SU-DHL-6 (cell line): Measurements from ENCODE around the gene SMIM38.

Source experiments
- H2AFZ ChIP-seq: fragments of 200-600 bp; sonication (generic); 2 replicates; pipeline ENCODE4 v1.6.1; 2014; ENCODE audit warnings: low read depth, mild to moderate bottlenecking, moderate library complexity, mixed read lengths, antibody characterized with exemption, low read length; ENCODE audit not compliant: severe bottlenecking
- H3F3A ChIP-seq: fragments of 200-600 bp; shearing (Covaris generic); 2 replicates; pipeline ENCODE4 v1.6.0; 2016; ENCODE audit warnings: antibody characterized with exemption, mild to moderate bottlenecking; ENCODE audit not compliant: insufficient read depth
- H3K27ac ChIP-seq: fragments of 200-600 bp; sonication (generic); 2 replicates; pipeline ENCODE4 v1.5.1; 2016; ENCODE audit warnings: low read depth, mild to moderate bottlenecking, low read length, moderate library complexity, mixed read lengths
- H3K27me3 ChIP-seq: fragments of 200-600 bp; sonication (generic), shearing (Covaris generic); 2 replicates; pipeline ENCODE4 v1.6.0; 2014; ENCODE audit warnings: mild to moderate bottlenecking, low read length
- H3K36me3 ChIP-seq: fragments of 200-600 bp; sonication (generic); 2 replicates; pipeline ENCODE4 v1.6.1; 2014; ENCODE audit warnings: mild to moderate bottlenecking, low read length, mixed read lengths
- H3K4me2 ChIP-seq: fragments of 300-600, 200-600 bp; shearing (Covaris generic), sonication (generic); 2 replicates; pipeline ENCODE4 v1.6.0; 2014; ENCODE audit warnings: low read length, low read depth, mild to moderate bottlenecking; ENCODE audit not compliant: poor library complexity, severe bottlenecking
- H3K4me3 ChIP-seq: fragments of 200-600 bp; sonication (generic); 2 replicates; pipeline ENCODE4 v1.5.1; 2014; ENCODE audit warnings: antibody characterized with exemption, low read length, mild to moderate bottlenecking, mixed read lengths; ENCODE audit not compliant: insufficient read depth, poor library complexity, severe bottlenecking
- H3K79me2 ChIP-seq: fragments of 200-600 bp; sonication (generic); 2 replicates; pipeline ENCODE4 v1.6.1; 2014; ENCODE audit warnings: mild to moderate bottlenecking, low read length, moderate library complexity; ENCODE audit not compliant: insufficient read depth
- H3K9ac ChIP-seq: fragments of 200-600 bp; sonication (generic); 2 replicates; pipeline ENCODE4 v1.7.0; 2014; ENCODE audit warnings: mild to moderate bottlenecking, low read length
- H3K9me2 ChIP-seq: fragments of 200-600 bp; sonication (generic); replicated peaks from 2 replicates; pipeline ENCODE4 v1.6.1; 2014; ENCODE audit warnings: low read length; ENCODE audit not compliant: insufficient read depth
- H3K9me3 ChIP-seq: fragments of 200-600 bp; sonication (generic); 2 replicates; pipeline ENCODE4 v1.6.1; 2014; ENCODE audit warnings: low read length, mixed read lengths; ENCODE audit not compliant: insufficient read depth
- H4K20me1 ChIP-seq: fragments of 200-600 bp; sonication (generic); 2 replicates; pipeline ENCODE4 v1.6.1; 2014; ENCODE audit warnings: low read depth, mild to moderate bottlenecking, antibody characterized with exemption, low read length, moderate library complexity, mixed read lengths
- EZH2phosphoT487 ChIP-seq: fragments of 200-600 bp; sonication (generic), shearing (Covaris generic); conservative IDR thresholded peaks from 2 replicates; pipeline ENCODE4 v1.6.1; 2018; ENCODE audit warnings: mild to moderate bottlenecking, antibody characterized with exemption, low read length, moderate library complexity, mixed read lengths
- TF ChIP-seq, protein P1 (sequence below): fragments of 200-600 bp; sonication (generic); IDR thresholded peaks from one replicate; pipeline ENCODE4 v1.5.1; 2017; ENCODE audit warnings: antibody characterized with exemption, mild to moderate bottlenecking, low read length, moderate library complexity; ENCODE audit not compliant: insufficient read depth, poor library complexity, severe bottlenecking

SMIM38 gene

DNA sequence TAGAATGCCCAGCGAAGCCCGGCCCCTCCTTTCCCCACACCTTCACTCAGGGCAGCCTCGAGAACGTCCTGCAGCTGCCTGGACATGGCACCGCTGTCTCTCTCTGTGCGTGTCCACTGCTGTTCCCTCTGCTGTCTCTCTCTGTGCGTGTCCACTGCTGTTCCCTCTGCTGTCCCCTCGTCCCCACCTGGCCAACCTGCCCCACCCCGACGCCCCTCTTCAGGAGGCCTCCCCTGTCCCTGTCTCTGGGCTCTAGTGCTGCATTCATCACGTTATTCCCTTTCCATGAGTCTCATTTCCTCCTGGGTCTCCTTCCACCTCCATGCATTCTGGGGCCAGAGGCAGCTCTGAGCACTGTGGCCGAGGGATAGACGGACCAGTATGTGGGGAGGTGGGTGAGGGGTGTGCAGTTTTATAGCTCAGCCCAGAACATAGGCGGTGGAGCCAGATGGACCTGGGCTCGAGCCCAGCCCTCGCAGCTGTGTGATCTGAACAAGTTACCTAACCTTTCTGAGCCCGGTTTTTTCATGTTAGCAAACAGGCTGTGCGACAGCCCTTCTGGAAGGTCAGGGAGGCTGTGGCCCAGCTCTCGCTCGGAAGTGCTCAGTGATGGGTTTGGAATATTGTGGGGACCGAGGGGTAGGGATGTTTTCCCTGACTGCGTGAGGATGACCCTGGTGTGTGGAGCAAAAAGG, 41.9 kb upstream of the SMIM38 start:
- Histone ChIP-seq H3K27ac (no peak overlapping the region), H2AFZ (no peak overlapping the region), H3K9me3 (no peaks in the 10 kb centered on the region)

DNA sequence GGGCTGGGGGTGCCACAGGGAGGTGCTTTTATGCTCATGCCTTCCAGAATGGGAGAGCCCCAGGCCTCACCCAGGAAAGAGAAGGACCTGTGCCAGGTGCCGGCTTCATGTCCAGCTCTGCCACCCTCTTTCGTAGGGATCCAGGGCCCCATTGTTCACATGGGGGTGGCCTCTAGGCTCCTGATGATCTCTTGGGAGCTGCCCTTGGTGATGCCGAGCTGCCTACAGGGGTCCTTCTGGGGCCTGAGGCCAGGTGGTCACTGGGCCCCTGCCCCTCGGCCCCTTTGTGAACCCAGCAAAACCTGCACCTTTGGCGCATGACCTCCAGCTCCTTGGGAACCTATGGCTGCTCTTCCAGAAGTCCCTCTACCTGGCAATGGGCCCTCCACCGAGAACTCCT, 41.4 kb upstream of the SMIM38 start:
- no peaks in the 10 kb centered on the region for H4K20me1 ChIP-seq
- H3K4me3 ChIP-seq, result no peak overlapping the region
- H3K9me2 ChIP-seq, result no peaks in the 10 kb centered on the region
- no peaks in the 10 kb centered on the region for H3K27me3 ChIP-seq
- H3K27ac ChIP-seq, result no peak overlapping the region
- no peaks in the 10 kb centered on the region for H3F3A ChIP-seq
- H3K36me3 ChIP-seq, result no peaks in the 10 kb centered on the region
- no peak for TF ChIP-seq EZH2phosphoT487
- TF ChIP-seq, protein P1, sequence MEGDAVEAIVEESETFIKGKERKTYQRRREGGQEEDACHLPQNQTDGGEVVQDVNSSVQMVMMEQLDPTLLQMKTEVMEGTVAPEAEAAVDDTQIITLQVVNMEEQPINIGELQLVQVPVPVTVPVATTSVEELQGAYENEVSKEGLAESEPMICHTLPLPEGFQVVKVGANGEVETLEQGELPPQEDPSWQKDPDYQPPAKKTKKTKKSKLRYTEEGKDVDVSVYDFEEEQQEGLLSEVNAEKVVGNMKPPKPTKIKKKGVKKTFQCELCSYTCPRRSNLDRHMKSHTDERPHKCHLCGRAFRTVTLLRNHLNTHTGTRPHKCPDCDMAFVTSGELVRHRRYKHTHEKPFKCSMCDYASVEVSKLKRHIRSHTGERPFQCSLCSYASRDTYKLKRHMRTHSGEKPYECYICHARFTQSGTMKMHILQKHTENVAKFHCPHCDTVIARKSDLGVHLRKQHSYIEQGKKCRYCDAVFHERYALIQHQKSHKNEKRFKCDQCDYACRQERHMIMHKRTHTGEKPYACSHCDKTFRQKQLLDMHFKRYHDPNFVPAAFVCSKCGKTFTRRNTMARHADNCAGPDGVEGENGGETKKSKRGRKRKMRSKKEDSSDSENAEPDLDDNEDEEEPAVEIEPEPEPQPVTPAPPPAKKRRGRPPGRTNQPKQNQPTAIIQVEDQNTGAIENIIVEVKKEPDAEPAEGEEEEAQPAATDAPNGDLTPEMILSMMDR, result no peak
- H3K79me2 ChIP-seq, result no peaks in the 10 kb centered on the region
- no peaks in the 10 kb centered on the region for H3K9me3 ChIP-seq
- H3K4me2 ChIP-seq, result no peak overlapping the region
- H3K9ac ChIP-seq, result no peak overlapping the region
- no peak overlapping the region for H2AFZ ChIP-seq

More for the DNA sequence above, 41.9 kb upstream of the SMIM38 start:
- no peak overlapping the region for H3K4me3 ChIP-seq
- no peaks in the 10 kb centered on the region for H3K27me3 ChIP-seq
- no peaks in the 10 kb centered on the region for H3F3A ChIP-seq
- H3K36me3 ChIP-seq, result no peaks in the 10 kb centered on the region
- H3K9me2 ChIP-seq, result no peaks in the 10 kb centered on the region
- H4K20me1 ChIP-seq, result no peaks in the 10 kb centered on the region
- no peak for TF ChIP-seq EZH2phosphoT487
- TF ChIP-seq, protein P1, result no peak
- H3K4me2 ChIP-seq, result no peak overlapping the region
- no peak overlapping the region for H3K9ac ChIP-seq
- H3K79me2 ChIP-seq, result no peaks in the 10 kb centered on the region

DNA sequence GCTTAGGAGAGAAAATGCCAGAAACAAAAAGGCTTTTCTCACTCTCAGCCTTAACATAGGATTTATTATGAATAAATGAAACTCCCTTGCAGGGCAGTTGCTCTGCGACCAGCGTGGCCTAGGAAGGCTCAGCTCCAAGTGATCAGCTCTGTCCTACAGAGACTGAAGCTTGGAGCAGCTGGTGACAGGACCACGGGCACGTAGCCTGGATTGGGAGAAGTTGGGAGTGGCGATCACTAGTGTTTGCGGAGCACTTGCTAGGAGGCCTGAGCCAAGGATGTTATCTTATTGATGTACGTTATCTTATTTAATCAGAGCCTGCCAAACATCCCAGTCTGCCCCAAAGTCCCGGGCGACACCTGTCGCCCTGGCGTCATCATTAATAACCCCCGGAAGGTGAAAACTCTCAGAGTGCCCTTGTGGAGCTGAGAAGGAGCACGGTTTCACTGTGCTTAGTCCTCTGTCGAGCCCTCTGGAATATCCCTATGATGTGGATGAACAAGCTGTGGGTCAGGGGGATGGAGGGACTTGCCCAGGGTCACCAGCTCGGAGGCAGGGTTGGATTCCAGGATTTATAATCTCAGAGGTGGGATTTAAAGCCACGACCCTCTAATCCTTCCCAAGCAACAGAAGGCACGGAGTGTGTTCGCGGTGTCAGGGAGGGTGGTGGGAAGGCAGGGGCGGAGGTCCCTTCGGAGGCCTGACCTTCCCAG, 40.8 kb upstream of the SMIM38 start:
- Histone ChIP-seq H3K79me2 (no peaks in the 10 kb centered on the region), H3K27ac (no peak overlapping the region), H3K4me2 (no peak overlapping the region)

More for the DNA sequence above, 40.8 kb upstream of the SMIM38 start:
- H3K9me3 ChIP-seq, result no peaks in the 10 kb centered on the region
- no peaks in the 10 kb centered on the region for H4K20me1 ChIP-seq
- H3F3A ChIP-seq, result no peaks in the 10 kb centered on the region
- no peak overlapping the region for H2AFZ ChIP-seq
- no peak overlapping the region for H3K4me3 ChIP-seq
- H3K9ac ChIP-seq, result no peak overlapping the region
- no peaks in the 10 kb centered on the region for H3K36me3 ChIP-seq
- no peaks in the 10 kb centered on the region for H3K27me3 ChIP-seq
- no peak for TF ChIP-seq EZH2phosphoT487
- TF ChIP-seq, protein P1, result no peak
- H3K9me2 ChIP-seq, result no peaks in the 10 kb centered on the region
